GM13976 (cell line): ENCODE measurements around the gene GTPBP4.

Experiments used
- DNase-seq: peaks from one replicate; pipeline ENCODE4 v3.0.0; 2012; ENCODE audit warnings: low spot score
- CTCF ChIP-seq: IDR thresholded peaks from 2 replicates; pipeline ENCODE4 v1.5.1; 2012; ENCODE audit warnings: borderline replicate concordance, mild to moderate bottlenecking; ENCODE audit not compliant: insufficient read depth; ENCODE audit errors: extremely low read depth, missing control alignments, control extremely low read depth
- in situ Hi-C: fragments of 300-500 bp; cut with MboI; formaldehyde crosslinking; loops from one replicate; pipeline ENCODE4 v1.12.0; 2022; ENCODE audit warnings: low sequenced_read_pairs, mixed read lengths, inconsistent platforms; ENCODE audit not compliant: unreplicated experiment

GTPBP4 gene

GRCh38 chr10:947051-947450, 41.2 kb upstream of the GTPBP4 start:
- DNase-seq = no peak

GRCh38 chr10:947881-948280, 40.4 kb upstream of the GTPBP4 start:
- TF ChIP-seq CTCF = no peak
- in situ Hi-C loops = no loop called here

More at GRCh38 chr10:947051-947450, 41.2 kb upstream of the GTPBP4 start:
- in situ Hi-C loops = no loop called here
- no peak for TF ChIP-seq CTCF

GRCh38 chr10:948347-948746, 39.9 kb upstream of the GTPBP4 start:
- DNase-seq = no peak
- no peak for TF ChIP-seq CTCF
- in situ Hi-C loops = no loop called here

More at GRCh38 chr10:947881-948280, 40.4 kb upstream of the GTPBP4 start:
- no peak for DNase-seq

GRCh38 chr10:949446-949845, 38.8 kb upstream of the GTPBP4 start:
- in situ Hi-C loops = no loop called here
- no peak for TF ChIP-seq CTCF
- DNase-seq = no peak

GRCh38 chr10:953836-954235, 34.4 kb upstream of the GTPBP4 start:
- in situ Hi-C loops = no loop called here
- no peak for DNase-seq
- no peak for TF ChIP-seq CTCF

GRCh38 chr10:954396-954795, 33.8 kb upstream of the GTPBP4 start:
- in situ Hi-C loops = no loop called here
- DNase-seq = no peak
- TF ChIP-seq CTCF = no peak

- no peak for DNase-seq
- TF ChIP-seq CTCF = no peak
- in situ Hi-C loops = no loop called here
These were observed 33.0 kb upstream of the GTPBP4 start for GRCh38 chr10:955127-955819.
